ENCODE results near the gene MOCS3. TPM values are rescaled to one million over a fixed set of nuclear protein-coding genes. Genes with fewer than 3 reads are reported as not detected.

The MOCS3 gene
- polyA plus RNA-seq, 3 donors: 0.48 to 1.9 (median 1.9) TPM

DNA sequence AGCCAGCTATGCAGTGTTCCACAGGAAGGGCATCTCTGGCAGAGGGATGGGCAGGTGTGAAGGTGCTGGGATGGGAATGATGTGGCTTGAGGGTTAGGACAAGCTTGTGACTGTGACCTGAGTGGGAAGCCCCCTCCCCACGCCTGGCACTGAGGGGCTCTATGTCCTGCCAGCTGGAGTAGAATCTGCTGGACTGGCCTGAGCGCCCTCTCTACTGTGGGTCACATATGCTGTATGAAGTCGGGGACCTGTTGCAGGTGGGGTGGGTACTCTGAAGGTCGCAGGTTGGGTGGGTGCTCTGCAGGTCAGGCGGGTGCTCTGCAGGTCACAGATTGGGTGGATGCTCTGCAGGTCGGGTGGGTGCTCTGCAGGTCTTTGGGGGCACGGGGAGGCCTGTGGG, 44.0 kb downstream of the MOCS3 start:
- Histone ChIP-seq H3K4me1 (ENCODE audit: control insufficient read depth in 1 of 2, insufficient read depth in 2 of 2, low read length in 2 of 2) (no peaks in the 10 kb centered on the region), H3K27ac (ENCODE audit: low read depth in 1 of 2, low read length in 2 of 2) (no peak overlapping the region), H3K4me2 (replicated peaks; ENCODE audit: extremely low read depth, low read length, poor library complexity, severe bottlenecking) (no peak overlapping the region), H3K79me2 (ENCODE audit: insufficient read depth, low read length) (no peaks in the 10 kb centered on the region), H3K4me3 (replicated peaks in 1 of 3; ENCODE audit: low read depth in 2 of 3, low read length in 3 of 3) (no peak overlapping the region), H3K9ac (ENCODE audit: insufficient read depth, low read length, poor library complexity, severe bottlenecking) (no peak overlapping the region), H3K36me3 (replicated peaks in 1 of 2; ENCODE audit: control insufficient read depth in 1 of 2, insufficient read depth in 2 of 2, low read length in 2 of 2) (no peaks in the 10 kb centered on the region), H2AFZ (ENCODE audit: insufficient read depth, low read depth, low read length, poor library complexity, severe bottlenecking) (no peak overlapping the region), H4K20me1 (ENCODE audit: insufficient read depth, low read length) (no peaks in the 10 kb centered on the region), H3K27me3 (ENCODE audit: control insufficient read depth in 2 of 2, insufficient read depth in 2 of 2, low read length in 2 of 2) (no peaks in the 10 kb centered on the region), H3K9me3 (replicated peaks in 1 of 2; ENCODE audit: control insufficient read depth in 1 of 2, insufficient read depth in 1 of 2, low read length in 2 of 2) (no peaks in the 10 kb centered on the region)
- Mint-ChIP-seq H3K4me3 (no peak overlapping the region), H3K27ac (no peak overlapping the region), H3K36me3 (no peaks in the 10 kb centered on the region), H3K27me3 (ENCODE audit: low read depth in 3 of 3) (peaks cover 7 to 12% (median 9%) of the 10 kb centered on the region in 3 donors), H3K4me1 (no peaks in the 10 kb centered on the region), H3K9me3 (peaks cover 0 to 3% (median 0%) of the 10 kb centered on the region in 7 donors)
- intact Hi-C loops (cut with micrococcal nuclease): no loop called here
- TF ChIP-seq, protein P1, sequence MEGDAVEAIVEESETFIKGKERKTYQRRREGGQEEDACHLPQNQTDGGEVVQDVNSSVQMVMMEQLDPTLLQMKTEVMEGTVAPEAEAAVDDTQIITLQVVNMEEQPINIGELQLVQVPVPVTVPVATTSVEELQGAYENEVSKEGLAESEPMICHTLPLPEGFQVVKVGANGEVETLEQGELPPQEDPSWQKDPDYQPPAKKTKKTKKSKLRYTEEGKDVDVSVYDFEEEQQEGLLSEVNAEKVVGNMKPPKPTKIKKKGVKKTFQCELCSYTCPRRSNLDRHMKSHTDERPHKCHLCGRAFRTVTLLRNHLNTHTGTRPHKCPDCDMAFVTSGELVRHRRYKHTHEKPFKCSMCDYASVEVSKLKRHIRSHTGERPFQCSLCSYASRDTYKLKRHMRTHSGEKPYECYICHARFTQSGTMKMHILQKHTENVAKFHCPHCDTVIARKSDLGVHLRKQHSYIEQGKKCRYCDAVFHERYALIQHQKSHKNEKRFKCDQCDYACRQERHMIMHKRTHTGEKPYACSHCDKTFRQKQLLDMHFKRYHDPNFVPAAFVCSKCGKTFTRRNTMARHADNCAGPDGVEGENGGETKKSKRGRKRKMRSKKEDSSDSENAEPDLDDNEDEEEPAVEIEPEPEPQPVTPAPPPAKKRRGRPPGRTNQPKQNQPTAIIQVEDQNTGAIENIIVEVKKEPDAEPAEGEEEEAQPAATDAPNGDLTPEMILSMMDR (IDR thresholded peaks at IDR 0.05): no peak
- DNase-seq: no peak
- 83% methylated on average over 4 of the region's 7 CpGs for WGBS (ENCODE audit: insufficient coverage)

DNA sequence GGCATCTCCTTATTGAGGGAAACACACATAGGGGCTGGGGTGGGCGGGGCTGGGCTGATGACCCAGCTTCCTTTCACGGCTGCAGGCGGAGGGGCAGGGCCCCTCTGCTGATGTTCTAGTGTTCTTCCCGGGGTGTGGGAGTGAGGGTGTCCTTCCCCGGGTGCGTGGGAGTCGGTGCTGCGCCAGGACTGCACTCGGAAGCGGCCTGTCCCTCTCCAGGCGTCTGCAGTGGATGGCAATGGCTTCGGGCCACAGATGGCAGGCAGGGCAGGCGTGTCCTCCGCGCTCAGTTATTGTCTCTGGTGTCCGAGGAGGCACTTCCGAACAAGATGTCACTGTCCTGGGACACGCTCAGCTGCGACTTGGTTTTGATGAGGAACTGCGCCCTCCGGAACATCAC, 45.1 kb downstream of the MOCS3 start:
- no peak overlapping the region for H3K4me3 ChIP-seq (replicated peaks in 1 of 3; ENCODE audit: low read depth in 2 of 3, low read length in 3 of 3)
- Mint-ChIP-seq H3K27ac (no peak overlapping the region), H3K4me1 (no peaks in the 10 kb centered on the region), H3K9me3 (peaks cover 0 to 3% (median 0%) of the 10 kb centered on the region in 7 donors), H3K27me3 (ENCODE audit: low read depth in 3 of 3) (peaks cover 7 to 11% (median 9%) of the 10 kb centered on the region in 3 donors), H3K36me3 (no peaks in the 10 kb centered on the region), H3K4me3 (no peak overlapping the region)
- H3K4me1 ChIP-seq (ENCODE audit: control insufficient read depth in 1 of 2, insufficient read depth in 2 of 2, low read length in 2 of 2): no peaks in the 10 kb centered on the region
- WGBS (ENCODE audit: insufficient coverage): 93% methylated on average over 18 of the region's 21 CpGs
- TF ChIP-seq, protein P1 (IDR thresholded peaks at IDR 0.05): no peak
- intact Hi-C loops (cut with micrococcal nuclease): no loop called here
- DNase-seq: no peak
- no peaks in the 10 kb centered on the region for H3K36me3 ChIP-seq (replicated peaks in 1 of 2; ENCODE audit: control insufficient read depth in 1 of 2, insufficient read depth in 2 of 2, low read length in 2 of 2)
- H3K9me3 ChIP-seq (replicated peaks in 1 of 2; ENCODE audit: control insufficient read depth in 1 of 2, insufficient read depth in 1 of 2, low read length in 2 of 2): no peaks in the 10 kb centered on the region
- no peak overlapping the region for H3K4me2 ChIP-seq (replicated peaks; ENCODE audit: extremely low read depth, low read length, poor library complexity, severe bottlenecking)
- H3K9ac ChIP-seq (ENCODE audit: insufficient read depth, low read length, poor library complexity, severe bottlenecking): no peak overlapping the region
- H2AFZ ChIP-seq (ENCODE audit: insufficient read depth, low read depth, low read length, poor library complexity, severe bottlenecking): no peak overlapping the region
- H3K27me3 ChIP-seq (ENCODE audit: control insufficient read depth in 2 of 2, insufficient read depth in 2 of 2, low read length in 2 of 2): no peaks in the 10 kb centered on the region
- no peak overlapping the region for H3K27ac ChIP-seq (ENCODE audit: low read depth in 1 of 2, low read length in 2 of 2)
- H3K79me2 ChIP-seq (ENCODE audit: insufficient read depth, low read length): no peaks in the 10 kb centered on the region
- H4K20me1 ChIP-seq (ENCODE audit: insufficient read depth, low read length): no peaks in the 10 kb centered on the region
